GM12873 (cell line): Measurements from ENCODE around the gene SCG5.
"Not testable (repeated sequence)": the region's sequence is repeated elsewhere in the genome, so short reads cannot be mapped to it uniquely, and the experiment has no call there.

Experiments used
- TF ChIP-seq, protein P1 (sequence below): IDR thresholded peaks from 2 replicates; pipeline ENCODE4 v1.5.1; 2012; ENCODE audit warnings: low read depth, mild to moderate bottlenecking, moderate library complexity, low read length, control low read depth; ENCODE audit not compliant: insufficient read depth; ENCODE audit errors: missing control alignments

Gene SCG5, protein sequence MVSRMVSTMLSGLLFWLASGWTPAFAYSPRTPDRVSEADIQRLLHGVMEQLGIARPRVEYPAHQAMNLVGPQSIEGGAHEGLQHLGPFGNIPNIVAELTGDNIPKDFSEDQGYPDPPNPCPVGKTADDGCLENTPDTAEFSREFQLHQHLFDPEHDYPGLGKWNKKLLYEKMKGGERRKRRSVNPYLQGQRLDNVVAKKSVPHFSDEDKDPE

DNA sequence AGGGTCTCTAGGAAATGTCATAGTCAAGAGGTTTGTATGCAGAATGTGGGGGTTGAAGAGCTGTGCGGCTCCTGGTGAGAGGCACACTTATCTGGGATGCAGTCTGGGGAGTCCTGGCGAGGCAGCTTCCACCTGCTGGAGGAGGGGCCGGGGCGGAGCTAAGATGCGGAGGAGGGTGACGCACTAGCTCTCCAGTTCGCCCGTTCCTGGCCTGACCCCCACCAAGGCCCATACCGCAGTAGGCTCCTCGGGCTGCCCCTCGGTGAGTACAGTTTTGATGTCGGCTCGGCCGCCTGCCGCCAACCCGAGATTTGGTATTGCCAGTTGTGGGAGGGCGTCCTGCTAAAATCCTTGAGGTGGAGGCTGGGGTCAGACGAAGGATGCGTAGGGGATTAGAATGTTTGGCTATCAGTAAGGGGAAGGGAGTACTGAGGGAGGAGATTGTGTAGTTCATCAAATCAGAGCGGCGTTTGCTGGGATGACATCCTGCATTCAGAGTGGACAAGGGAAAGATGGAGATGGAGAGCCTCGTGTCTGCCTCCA, at the start of gene SCG5:
SCG5 (plus strand) TSS at position 194 of the 543 bp plus-strand sequence. CDS start 1,883 bp downstream, outside the sequence.
- TF ChIP-seq, protein P1, sequence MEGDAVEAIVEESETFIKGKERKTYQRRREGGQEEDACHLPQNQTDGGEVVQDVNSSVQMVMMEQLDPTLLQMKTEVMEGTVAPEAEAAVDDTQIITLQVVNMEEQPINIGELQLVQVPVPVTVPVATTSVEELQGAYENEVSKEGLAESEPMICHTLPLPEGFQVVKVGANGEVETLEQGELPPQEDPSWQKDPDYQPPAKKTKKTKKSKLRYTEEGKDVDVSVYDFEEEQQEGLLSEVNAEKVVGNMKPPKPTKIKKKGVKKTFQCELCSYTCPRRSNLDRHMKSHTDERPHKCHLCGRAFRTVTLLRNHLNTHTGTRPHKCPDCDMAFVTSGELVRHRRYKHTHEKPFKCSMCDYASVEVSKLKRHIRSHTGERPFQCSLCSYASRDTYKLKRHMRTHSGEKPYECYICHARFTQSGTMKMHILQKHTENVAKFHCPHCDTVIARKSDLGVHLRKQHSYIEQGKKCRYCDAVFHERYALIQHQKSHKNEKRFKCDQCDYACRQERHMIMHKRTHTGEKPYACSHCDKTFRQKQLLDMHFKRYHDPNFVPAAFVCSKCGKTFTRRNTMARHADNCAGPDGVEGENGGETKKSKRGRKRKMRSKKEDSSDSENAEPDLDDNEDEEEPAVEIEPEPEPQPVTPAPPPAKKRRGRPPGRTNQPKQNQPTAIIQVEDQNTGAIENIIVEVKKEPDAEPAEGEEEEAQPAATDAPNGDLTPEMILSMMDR: no peak

DNA sequence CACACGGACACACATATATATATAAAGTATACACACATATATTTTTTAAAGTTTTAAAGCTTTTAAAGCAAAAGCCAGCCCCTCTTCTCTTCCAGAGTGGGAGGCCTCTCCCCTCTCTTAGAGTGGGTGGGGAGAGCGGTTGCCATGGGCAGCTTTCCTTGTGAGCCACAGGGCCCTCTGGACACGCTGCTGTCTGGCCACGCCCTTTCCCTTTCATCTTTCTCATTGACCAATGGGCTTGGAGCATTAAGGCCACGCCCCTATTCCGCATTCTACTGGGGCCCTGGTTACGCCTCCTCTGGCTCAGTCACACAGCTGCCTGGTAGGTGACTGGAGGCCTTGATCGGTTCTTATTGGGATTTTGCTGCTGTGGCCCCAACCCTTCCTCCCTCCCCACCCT, 48.4 kb upstream of the SCG5 start, which contains the start of gene GOLGA8N:
GOLGA8N (plus strand) TSS at position 306 of the 400 bp plus-strand sequence.
- TF ChIP-seq, protein P1: not testable (repeated sequence)

DNA sequence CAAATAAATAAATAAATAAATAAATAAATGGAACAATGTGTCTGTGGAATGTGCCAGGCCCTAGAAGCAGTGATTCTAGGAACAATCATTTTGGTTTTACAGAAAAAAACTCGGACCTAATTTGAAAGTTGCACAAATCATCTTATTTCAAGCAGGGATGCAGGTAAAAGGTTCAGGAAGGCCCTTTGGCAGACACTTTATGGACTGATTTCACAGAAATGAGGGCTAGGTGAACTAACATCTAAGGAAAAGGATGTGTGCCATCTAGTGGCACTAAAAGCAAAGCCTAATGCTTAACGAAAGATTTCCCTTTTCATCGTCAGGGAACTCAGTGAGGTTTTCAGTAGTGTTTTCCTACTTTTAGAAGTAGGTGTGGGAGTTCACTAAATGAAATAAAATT, 30.8 kb upstream of the SCG5 start:
- TF ChIP-seq, protein P1: peak; percentile 19

DNA sequence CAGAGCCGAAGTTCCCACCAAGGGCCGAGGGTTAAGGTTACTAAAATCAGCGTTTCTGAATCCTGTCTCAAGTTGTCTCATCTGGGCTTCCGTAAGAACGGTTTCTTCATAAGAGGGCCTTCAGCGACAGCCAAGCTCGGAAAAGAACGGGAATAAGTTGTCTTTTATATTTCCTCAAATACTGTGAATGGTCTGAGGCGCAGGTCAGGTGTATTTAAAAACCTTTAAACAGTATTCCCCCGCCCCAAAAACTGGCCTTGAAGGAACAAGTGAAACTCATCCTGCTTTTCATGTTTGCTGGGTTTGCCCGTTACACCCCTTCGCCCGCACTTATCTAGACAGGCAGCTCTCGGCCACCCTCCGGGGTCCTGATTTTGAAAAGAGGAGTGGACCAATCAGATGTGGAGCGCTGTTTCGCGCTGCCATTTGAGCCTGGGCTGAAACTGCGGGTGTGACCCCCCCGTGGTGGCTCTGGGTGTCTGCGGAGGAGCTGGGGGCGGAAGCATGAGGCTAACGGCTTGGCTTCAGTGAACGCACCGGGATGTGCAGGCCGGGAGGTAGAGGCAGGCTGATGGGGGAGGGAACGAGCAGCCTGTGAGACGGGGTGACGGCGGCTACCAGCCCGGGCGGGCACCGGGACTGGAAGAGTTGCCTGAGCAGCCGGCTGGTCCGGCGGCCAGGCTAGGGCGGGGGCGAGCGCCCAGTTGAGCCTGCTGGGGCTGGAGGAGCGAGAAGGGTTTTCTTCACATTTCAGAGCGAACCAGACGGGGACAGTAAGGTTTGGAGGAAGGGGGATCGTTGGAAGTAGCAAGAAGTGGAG, 26.2 kb upstream of the SCG5 start, which contains the start of gene ARHGAP11A:
ARHGAP11A (plus strand) TSS at position 454 of the 820 bp plus-strand sequence. CDS start 708 bp downstream, outside the sequence.
- TF ChIP-seq, protein P1: not testable (repeated sequence)

DNA sequence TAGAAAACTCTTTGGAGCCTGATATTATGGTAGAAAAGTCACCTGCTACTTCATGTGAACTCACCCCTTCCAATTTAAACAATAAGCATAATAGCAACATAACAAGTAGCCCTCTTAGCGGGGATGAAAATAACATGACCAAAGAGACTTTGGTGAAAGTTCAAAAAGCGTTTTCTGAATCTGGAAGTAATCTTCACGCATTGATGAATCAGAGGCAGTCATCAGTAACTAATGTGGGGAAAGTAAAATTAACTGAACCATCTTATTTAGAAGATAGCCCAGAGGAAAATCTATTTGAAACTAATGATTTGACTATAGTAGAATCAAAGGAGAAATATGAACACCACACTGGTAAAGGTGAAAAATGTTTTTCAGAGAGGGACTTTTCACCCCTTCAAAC, 5.1 kb upstream of the SCG5 start:
- TF ChIP-seq, protein P1: no peak

DNA sequence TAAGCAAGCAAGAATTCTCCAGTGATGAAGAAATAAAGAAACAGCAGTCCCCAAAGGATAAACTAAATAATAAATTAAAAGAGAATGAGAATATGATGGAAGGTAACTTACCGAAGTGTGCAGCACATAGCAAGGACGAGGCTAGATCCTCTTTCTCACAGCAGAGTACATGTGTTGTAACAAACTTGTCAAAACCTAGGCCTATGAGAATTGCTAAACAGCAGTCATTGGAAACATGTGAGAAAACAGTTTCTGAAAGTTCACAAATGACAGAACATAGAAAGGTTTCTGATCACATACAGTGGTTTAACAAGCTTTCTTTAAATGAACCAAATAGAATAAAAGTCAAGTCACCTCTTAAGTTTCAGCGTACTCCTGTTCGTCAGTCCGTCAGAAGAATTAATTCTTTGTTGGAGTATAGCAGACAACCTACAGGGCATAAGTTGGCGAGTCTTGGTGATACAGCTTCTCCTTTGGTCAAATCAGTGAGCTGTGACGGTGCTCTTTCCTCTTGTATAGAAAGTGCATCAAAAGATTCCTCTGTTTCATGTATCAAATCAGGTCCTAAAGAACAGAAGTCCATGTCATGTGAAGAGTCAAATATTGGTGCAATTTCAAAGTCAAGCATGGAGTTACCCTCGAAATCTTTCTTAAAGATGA, 4.5 kb upstream of the SCG5 start:
- TF ChIP-seq, protein P1: no peak
